OCI-M2 (cell line): ENCODE measurements around the gene SPESP1.

Experiments
- DNase-seq: peaks from one replicate; lab custom pipeline; 2025; ENCODE audit not compliant: unreplicated experiment; lab: John Stamatoyannopoulos, UW

Gene SPESP1

GRCh38 chr15:68990992-68991500 is 60.7 kb downstream of the SPESP1 start:
- no peak for DNase-seq

- DNase-seq: peak; percentile 69
Observed at GRCh38 chr15:68991723-68992122, 61.4 kb downstream of the SPESP1 start.

GRCh38 chr15:68992696-68993095 is 62.4 kb downstream of the SPESP1 start:
- DNase-seq: no peak

GRCh38 chr15:68993276-68993675 is 63.0 kb downstream of the SPESP1 start:
- no peak for DNase-seq

GRCh38 chr15:68994149-68994548 is 63.8 kb downstream of the SPESP1 start:
- no peak for DNase-seq

- no peak for DNase-seq
Observed at GRCh38 chr15:68994981-68995761, 64.8 kb downstream of the SPESP1 start.
